OCI-LY7 (cell line): ENCODE measurements around the gene SCARB1. TPM values are rescaled to one million over a fixed set of nuclear protein-coding genes. Genes with fewer than 3 reads are reported as not detected.

Experiments
- BruUV-seq: library from RNA; stranded (reverse); fragments of 400-500 nt; replicated peaks from 2 replicates; lab custom pipeline; 2021; lab: Mats Ljungman, UMichigan
- CTCF ChIA-PET: fragments of 300-600 bp; sonication (Branson Sonifier 250); formaldehyde crosslinking; loops from one replicate; lab custom pipeline; 2022; ENCODE audit warnings: antibody characterized with exemption; ENCODE audit not compliant: unreplicated experiment; lab: Charles Lee
- POLR2A ChIA-PET: fragments of 300-600 bp; sonication (Branson Sonifier 250); formaldehyde crosslinking; loops from one replicate; lab custom pipeline; 2022; ENCODE audit warnings: antibody characterized with exemption; lab: Charles Lee
- DNase-seq: peaks from one replicate; pipeline ENCODE4 v3.0.0-alpha.2; 2015; ENCODE audit warnings: low spot score
- H2AFZ ChIP-seq: fragments of 200-600 bp; sonication (generic), shearing (Covaris generic); 2 replicates; pipeline ENCODE4 v1.6.1; 2014; ENCODE audit warnings: mild to moderate bottlenecking, antibody characterized with exemption, low read length, moderate library complexity
- H3K27ac ChIP-seq: fragments of 200-600 bp; sonication (generic); 2 replicates; pipeline ENCODE4 v1.5.1; 2014; ENCODE audit warnings: mixed run types, low read depth, mild to moderate bottlenecking, moderate library complexity, low read length, inconsistent platforms; ENCODE audit not compliant: poor library complexity, severe bottlenecking
- H3K36me3 ChIP-seq: fragments of 200-600 bp; sonication (generic); 2 replicates; pipeline ENCODE4 v1.6.1; 2014; ENCODE audit warnings: mild to moderate bottlenecking, antibody characterized with exemption, low read length, moderate library complexity, mixed read lengths; ENCODE audit not compliant: insufficient read depth
- H3K4me1 ChIP-seq: fragments of 200-600 bp; sonication (generic); 2 replicates; pipeline ENCODE4 v1.5.1; 2014; ENCODE audit warnings: mild to moderate bottlenecking, low read length; ENCODE audit not compliant: insufficient read depth, poor library complexity, severe bottlenecking
- H3K4me2 ChIP-seq: fragments of 200-600 bp; sonication (generic); 2 replicates; pipeline ENCODE4 v1.6.1; 2014; ENCODE audit warnings: mild to moderate bottlenecking, low read length
- H3K4me3 ChIP-seq: fragments of 200-600 bp; sonication (generic); 2 replicates; pipeline ENCODE4 v1.5.1; 2014; ENCODE audit warnings: mild to moderate bottlenecking, low read depth, low read length; ENCODE audit not compliant: poor library complexity, severe bottlenecking
- H3K79me2 ChIP-seq: fragments of 200-600 bp; sonication (generic); 2 replicates; pipeline ENCODE4 v1.6.1; 2016; ENCODE audit warnings: low read depth, mild to moderate bottlenecking, low read length, moderate library complexity, mixed read lengths; ENCODE audit not compliant: insufficient read depth
- H3K9me2 ChIP-seq: fragments of 200-600 bp; sonication (generic); 2 replicates; pipeline ENCODE4 v1.6.1; 2016; ENCODE audit warnings: mild to moderate bottlenecking, low read length, mixed read lengths; ENCODE audit not compliant: insufficient read depth
- H3K9me3 ChIP-seq: fragments of 200-600 bp; sonication (generic); 2 replicates; pipeline ENCODE4 v1.6.1; 2014; ENCODE audit warnings: mild to moderate bottlenecking, mixed run types, low read length, mixed read lengths
- H4K20me1 ChIP-seq: fragments of 200-600 bp; sonication (generic); 2 replicates; pipeline ENCODE4 v1.6.1; 2014; ENCODE audit warnings: mild to moderate bottlenecking, antibody characterized with exemption, low read length, moderate library complexity, mixed read lengths; ENCODE audit not compliant: insufficient read depth
- CTCF ChIP-seq: fragments of 200-600 bp; sonication (generic); conservative IDR thresholded peaks from 2 replicates; pipeline ENCODE4 v1.5.1; 2014; ENCODE audit warnings: mild to moderate bottlenecking, antibody characterized with exemption, low read length, moderate library complexity, mixed read lengths
- EZH2phosphoT487 ChIP-seq: fragments of 200-600 bp; sonication (generic); IDR thresholded peaks from 2 replicates; pipeline ENCODE4 v1.6.1; 2018; ENCODE audit warnings: low read depth, borderline replicate concordance, mild to moderate bottlenecking, mixed run types, antibody characterized with exemption, low read length, moderate library complexity, mixed read lengths
- intact Hi-C: fragments of 100-400 bp; cut with micrococcal nuclease; formaldehyde crosslinking; loops from one replicate; pipeline ENCODE4 v1.10.0; 2022; ENCODE audit not compliant: unreplicated experiment
- total RNA-seq, 2 experiments: library from RNA; depleted of rRNA in 1 of 2; stranded (reverse); fragments of >200 nt in 1 of 2; shearing (Covaris generic) in 1 of 2; gene quantifications; 2 replicates each; pipeline ENCODE4 v1.2.3, GENCODE V29; 2014 to 2022

SCARB1 gene
- total RNA-seq, 2 experiments from 2014 or later = 42.9 to 112 TPM

GRCh38 chr12:124777399-124778372 lies 86.0 kb downstream of the SCARB1 start:
- ChIA-PET CTCF (no interaction called here), POLR2A (no interaction called here)
- Histone ChIP-seq H3K27ac (no peak overlapping the region), H3K4me2 (no peak overlapping the region), H3K4me3 (no peak overlapping the region), H3K79me2 (no peaks in the 10 kb centered on the region), H3K36me3 (peaks cover 8% of the 10 kb centered on the region; the same call in 1 of the 2 replicates), H3K9me3 (no peaks in the 10 kb centered on the region), H2AFZ (no peak overlapping the region), H4K20me1 (no peaks in the 10 kb centered on the region), H3K9me2 (no peaks in the 10 kb centered on the region), H3K4me1 (peaks cover 70% of the 10 kb centered on the region)
- DNase-seq = no peak
- TSS peak; percentile 43 for BruUV-seq
- intact Hi-C loops = no loop called here
- TF ChIP-seq EZH2phosphoT487 (no peak), CTCF (no peak)

GRCh38 chr12:124776125-124776513 lies 87.5 kb downstream of the SCARB1 start:
- Histone ChIP-seq H3K79me2 (no peaks in the 10 kb centered on the region), H3K9me2 (no peaks in the 10 kb centered on the region), H3K4me3 (no peak overlapping the region), H3K36me3 (no peaks in the 10 kb centered on the region; the same call in 1 of the 2 replicates), H3K27ac (no peak overlapping the region), H2AFZ (no peak overlapping the region), H3K9me3 (no peaks in the 10 kb centered on the region), H3K4me1 (peaks cover 62% of the 10 kb centered on the region), H3K4me2 (no peak overlapping the region), H4K20me1 (no peaks in the 10 kb centered on the region)
- DNase-seq = no peak
- ChIA-PET POLR2A (no interaction called here), CTCF (no interaction called here)
- intact Hi-C loops = no loop called here
- no TSS peak for BruUV-seq
- TF ChIP-seq CTCF = no peak
